DND-41 (cell line): Measurements from ENCODE around the gene MSL3B.

ENCODE experiments used
- EZH2 ChIP-seq: IDR thresholded peaks from 3 replicates; pipeline ENCODE4 v1.6.1; 2012; ENCODE audit warnings: borderline replicate concordance, low read depth, mild to moderate bottlenecking, moderate library complexity, low read length, inconsistent platforms; ENCODE audit not compliant: severe bottlenecking
- TF ChIP-seq, protein P1 (sequence below): IDR thresholded peaks from 2 replicates; pipeline ENCODE4 v1.5.1; 2012; ENCODE audit warnings: borderline replicate concordance, low read length, moderate library complexity, mild to moderate bottlenecking; ENCODE audit not compliant: poor library complexity, severe bottlenecking; ENCODE audit errors: extremely low read depth

DNA sequence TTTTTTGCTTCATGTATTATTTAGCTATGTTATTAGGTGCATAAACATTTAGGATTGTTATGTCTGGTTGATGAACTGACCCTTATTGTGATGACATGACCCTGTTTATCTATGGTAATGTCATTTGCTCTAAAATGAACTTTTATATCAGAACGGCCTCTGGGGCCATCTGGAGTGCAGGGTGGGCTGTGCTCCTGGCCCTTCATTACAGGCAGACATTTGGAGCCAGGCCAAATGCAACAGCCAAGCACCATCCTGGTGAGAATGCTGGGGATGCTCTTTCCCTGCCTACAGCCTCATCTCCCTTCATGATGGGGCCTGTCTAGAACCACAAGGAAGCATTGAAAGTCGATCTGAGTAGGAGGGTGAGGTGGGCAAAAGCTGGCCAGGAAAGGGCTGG lies 51.9 kb downstream of the MSL3B start:
- TF ChIP-seq EZH2: no peak
- TF ChIP-seq, protein P1, sequence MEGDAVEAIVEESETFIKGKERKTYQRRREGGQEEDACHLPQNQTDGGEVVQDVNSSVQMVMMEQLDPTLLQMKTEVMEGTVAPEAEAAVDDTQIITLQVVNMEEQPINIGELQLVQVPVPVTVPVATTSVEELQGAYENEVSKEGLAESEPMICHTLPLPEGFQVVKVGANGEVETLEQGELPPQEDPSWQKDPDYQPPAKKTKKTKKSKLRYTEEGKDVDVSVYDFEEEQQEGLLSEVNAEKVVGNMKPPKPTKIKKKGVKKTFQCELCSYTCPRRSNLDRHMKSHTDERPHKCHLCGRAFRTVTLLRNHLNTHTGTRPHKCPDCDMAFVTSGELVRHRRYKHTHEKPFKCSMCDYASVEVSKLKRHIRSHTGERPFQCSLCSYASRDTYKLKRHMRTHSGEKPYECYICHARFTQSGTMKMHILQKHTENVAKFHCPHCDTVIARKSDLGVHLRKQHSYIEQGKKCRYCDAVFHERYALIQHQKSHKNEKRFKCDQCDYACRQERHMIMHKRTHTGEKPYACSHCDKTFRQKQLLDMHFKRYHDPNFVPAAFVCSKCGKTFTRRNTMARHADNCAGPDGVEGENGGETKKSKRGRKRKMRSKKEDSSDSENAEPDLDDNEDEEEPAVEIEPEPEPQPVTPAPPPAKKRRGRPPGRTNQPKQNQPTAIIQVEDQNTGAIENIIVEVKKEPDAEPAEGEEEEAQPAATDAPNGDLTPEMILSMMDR: no peak
